22Rv1 (cell line): ENCODE measurements around the gene PRSS48.

Source experiments
- ZFX ChIP-seq: fragments of 450-650 bp; IDR thresholded peaks from 2 replicates; pipeline ENCODE4 v1.6.1; 2017; ENCODE audit warnings: antibody characterized with exemption, borderline replicate concordance
- TF ChIP-seq, protein P1 (sequence below): fragments of 450-650 bp; IDR thresholded peaks from 2 replicates; pipeline ENCODE4 v1.5.1; 2017; ENCODE audit warnings: mild to moderate bottlenecking

GRCh38 chr4:151304226-151304625 lies 27.3 kb downstream of the PRSS48 start:
- TF ChIP-seq, protein P1, sequence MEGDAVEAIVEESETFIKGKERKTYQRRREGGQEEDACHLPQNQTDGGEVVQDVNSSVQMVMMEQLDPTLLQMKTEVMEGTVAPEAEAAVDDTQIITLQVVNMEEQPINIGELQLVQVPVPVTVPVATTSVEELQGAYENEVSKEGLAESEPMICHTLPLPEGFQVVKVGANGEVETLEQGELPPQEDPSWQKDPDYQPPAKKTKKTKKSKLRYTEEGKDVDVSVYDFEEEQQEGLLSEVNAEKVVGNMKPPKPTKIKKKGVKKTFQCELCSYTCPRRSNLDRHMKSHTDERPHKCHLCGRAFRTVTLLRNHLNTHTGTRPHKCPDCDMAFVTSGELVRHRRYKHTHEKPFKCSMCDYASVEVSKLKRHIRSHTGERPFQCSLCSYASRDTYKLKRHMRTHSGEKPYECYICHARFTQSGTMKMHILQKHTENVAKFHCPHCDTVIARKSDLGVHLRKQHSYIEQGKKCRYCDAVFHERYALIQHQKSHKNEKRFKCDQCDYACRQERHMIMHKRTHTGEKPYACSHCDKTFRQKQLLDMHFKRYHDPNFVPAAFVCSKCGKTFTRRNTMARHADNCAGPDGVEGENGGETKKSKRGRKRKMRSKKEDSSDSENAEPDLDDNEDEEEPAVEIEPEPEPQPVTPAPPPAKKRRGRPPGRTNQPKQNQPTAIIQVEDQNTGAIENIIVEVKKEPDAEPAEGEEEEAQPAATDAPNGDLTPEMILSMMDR: no peak
- no peak for TF ChIP-seq ZFX
